K562 (cell line): ENCODE data around the gene SV2A. TPM values are rescaled to one million over a fixed set of nuclear protein-coding genes. Genes with fewer than 3 reads are reported as not detected.

Source experiments
- ELF1 ChIP-seq: fragments of 200-800 bp; sonication (Bioruptor generic); IDR thresholded peaks from 2 replicates; pipeline ENCODE4 v1.6.1; 2016; ENCODE audit warnings: missing genetic modification characterization, missing compliant biosample characterization
- FIP1L1 ChIP-seq: fragments of 200-400 bp; formaldehyde crosslinking; IDR thresholded peaks from 2 replicates; pipeline ENCODE4 v1.6.1; 2018; ENCODE audit warnings: mild to moderate bottlenecking, low read depth, low read length; ENCODE audit not compliant: poor library complexity, severe bottlenecking
- FOXJ3 ChIP-seq: sonication (generic); formaldehyde crosslinking; IDR thresholded peaks from 2 replicates; pipeline ENCODE4 v1.4.0; 2020; ENCODE audit warnings: mild to moderate bottlenecking, missing genetic modification reagents
- GABPA ChIP-seq: fragments of 200-800 bp; sonication (Bioruptor generic); conservative IDR thresholded peaks from 2 replicates; pipeline ENCODE4 v1.6.1; 2016; ENCODE audit warnings: low read depth, missing genetic modification characterization, missing compliant biosample characterization
- GTF2E2 ChIP-seq: fragments of 200-800 bp; sonication (Bioruptor generic); IDR thresholded peaks from 2 replicates; pipeline ENCODE4 v1.6.1; 2016; ENCODE audit warnings: missing genetic modification characterization, missing compliant biosample characterization
- MEIS2 ChIP-seq: fragments of 450-650 bp; IDR thresholded peaks from 2 replicates; pipeline ENCODE4 v1.6.1; 2014; ENCODE audit warnings: mild to moderate bottlenecking; ENCODE audit not compliant: partially characterized antibody
- MYC ChIP-seq, 2 experiments: fragments of 250-450 bp in 1 of 2; sonication (Bioruptor Pico) in 1 of 2; IDR thresholded peaks; 2 replicates each; pipeline versions ENCODE4 v1.5.1 to v1.6.1; 2012 to 2021; ENCODE audit warnings: low read depth in 2 of 2, borderline replicate concordance in 1 of 2, improper control_type of control experiment in 1 of 2, low read length in 1 of 2, mild to moderate bottlenecking in 1 of 2, moderate library complexity in 1 of 2
- NR2C2 ChIP-seq, 2 experiments: fragments of 200-800 bp in 1 of 2; sonication (Bioruptor generic) in 1 of 2; sonication (generic) in 1 of 2; formaldehyde crosslinking in 1 of 2; IDR thresholded peaks; 2 replicates each; pipeline versions ENCODE4 v1.6.1 to v1.8.0; 2016 to 2022; ENCODE audit warnings: mild to moderate bottlenecking in 1 of 2, missing compliant biosample characterization in 1 of 2, missing genetic modification characterization in 1 of 2, missing genetic modification reagents in 1 of 2
- PHF20 ChIP-seq: fragments of 450-650 bp; IDR thresholded peaks from 2 replicates; pipeline ENCODE4 v1.6.1; 2018; ENCODE audit not compliant: partially characterized antibody
- PURB ChIP-seq: sonication (generic); formaldehyde crosslinking; IDR thresholded peaks from 2 replicates; pipeline ENCODE4 v1.9.0; 2021; ENCODE audit warnings: low read depth, mild to moderate bottlenecking, missing genetic modification reagents
- SIN3A ChIP-seq, 2 experiments: fragments of 150-350 bp in 1 of 2; IDR thresholded peaks; 2 replicates each; pipeline ENCODE4 v1.6.1; 2011 to 2016; ENCODE audit warnings: borderline replicate concordance in 2 of 2, low read depth in 2 of 2, low read length in 2 of 2, mild to moderate bottlenecking in 2 of 2, moderate library complexity in 2 of 2; ENCODE audit not compliant: control insufficient read depth in 1 of 2
- SUPT5H ChIP-seq: fragments of 450-650 bp; IDR thresholded peaks from 2 replicates; pipeline ENCODE4 v1.6.1; 2016
- U2AF2 ChIP-seq: fragments of 200-400 bp; formaldehyde crosslinking; optimal IDR thresholded peaks from 2 replicates; pipeline ENCODE3; 2017; ENCODE audit warnings: low read depth, mild to moderate bottlenecking, low read length
- ZBTB40 ChIP-seq, 2 experiments: fragments of 450-650 bp in 1 of 2; sonication (generic) in 1 of 2; formaldehyde crosslinking in 1 of 2; IDR thresholded peaks; 2 replicates each; pipeline versions ENCODE4 v1.7.1 to v1.9.0; 2016 to 2022; ENCODE audit warnings: inconsistent platforms in 1 of 2, mild to moderate bottlenecking in 1 of 2, missing genetic modification reagents in 1 of 2
- ZNF140 ChIP-seq: fragments of 250-450 bp; sonication (Bioruptor Pico); IDR thresholded peaks from 2 replicates; pipeline ENCODE4 v1.8.0; 2021; ENCODE audit warnings: moderate library complexity, mild to moderate bottlenecking, inconsistent platforms
- ZNF324 ChIP-seq: fragments of 250-450 bp; sonication (Bioruptor Pico); IDR thresholded peaks from 2 replicates; pipeline ENCODE4 v1.4.0; 2020; ENCODE audit warnings: mild to moderate bottlenecking
- ZNF408 ChIP-seq: fragments of 250-450 bp; sonication (Bioruptor Pico); IDR thresholded peaks from 2 replicates; pipeline ENCODE4 v1.4.0; 2020; ENCODE audit warnings: low read depth, mild to moderate bottlenecking, moderate library complexity
- ZSCAN32 ChIP-seq: fragments of 450-650 bp; formaldehyde crosslinking; IDR thresholded peaks from 2 replicates; pipeline ENCODE4 v1.4.0; 2020; ENCODE audit warnings: mild to moderate bottlenecking, moderate library complexity
- polyA plus RNA-seq, 8 experiments: library from polyadenylated mRNA; depleted of rRNA in 4 of 8; stranded (reverse) in 5 of 8; unstranded in 3 of 8; fragments of >200 nt; fragmentation: Nextera tagmentation in 2 of 8; fragmentation: Illumina TruSeq in 1 of 8; extraction: Ambion mirVana in 2 of 8; extraction: Trizol in 1 of 8; gene quantifications; 2 replicates each; pipeline versions ENCODE4 v1.2.1 to v1.2.3, GENCODE V29; 2011 to 2014; ENCODE audit warnings: inconsistent platforms in 1 of 8, missing spikeins in 1 of 8
- total RNA-seq, 7 experiments: library from RNA; depleted of rRNA in 6 of 7; stranded (reverse); fragments of >200 nt in 6 of 7; fragmentation: Illumina TruSeq in 2 of 7; extraction: Trizol in 2 of 7; gene quantifications; 2 replicates each; pipeline versions ENCODE4 v1.2.1 to v1.2.3, GENCODE V29; 2011 to 2021; ENCODE audit warnings: low replicate concordance in 1 of 7

The SV2A gene
- total and polyA plus RNA-seq, 9 of the 15 experiments (the other 6 are each of a cell fraction or from before 2014, with no cell fraction given): 0.07 to 0.22 (median 0.11) TPM; not detected in 1

DNA sequence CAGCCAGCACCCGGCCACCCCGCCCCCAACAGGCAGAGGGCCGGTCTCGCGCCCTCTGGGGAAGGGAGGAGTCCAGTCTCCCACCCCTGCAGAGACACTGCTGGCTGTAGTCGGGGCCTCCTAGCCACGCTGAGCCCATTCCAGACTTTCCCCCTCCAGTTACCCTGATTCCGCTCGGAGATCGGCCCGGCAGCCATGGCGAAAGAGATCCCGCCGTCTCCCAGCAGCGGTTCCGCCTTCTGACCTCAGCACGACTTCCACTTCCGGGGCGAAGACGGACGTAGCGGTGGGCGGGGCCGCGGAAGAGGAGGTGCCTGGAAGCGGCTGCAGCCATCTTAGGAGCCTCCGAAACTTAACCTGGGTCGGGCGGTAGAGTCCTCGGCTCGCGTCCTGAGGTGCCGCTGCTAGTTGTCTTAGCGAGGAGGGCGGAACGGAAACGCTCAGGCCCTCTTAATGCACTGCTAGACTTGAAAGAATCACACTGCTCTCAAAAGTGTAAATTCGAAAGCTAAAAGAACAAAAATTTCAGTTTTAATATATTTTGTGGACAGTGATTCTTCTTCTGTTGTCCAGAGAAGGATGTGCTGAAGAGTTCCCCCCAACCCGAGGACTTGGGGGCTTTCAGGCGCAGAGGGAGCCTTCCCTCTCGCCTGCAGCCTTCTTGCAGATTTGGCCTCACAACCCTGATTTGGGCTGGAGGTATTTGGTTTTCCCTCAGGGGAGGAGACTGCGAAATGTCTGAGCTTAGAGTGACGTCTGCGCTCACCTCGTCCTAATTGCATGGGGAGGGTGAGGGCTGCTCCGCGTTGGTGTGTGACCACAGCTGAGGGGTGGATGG, 10.1 kb upstream of the SV2A start, which contains the start of gene SF3B4 (continued):
- peak; percentile 98 for TF ChIP-seq ZBTB40 (IDR thresholded peaks at IDR 0.05)
- TF ChIP-seq ZBTB40 (CRISPR knock-in tag; IDR thresholded peaks at IDR 0.05): no peak
- peak; percentile 99 for TF ChIP-seq NR2C2 (CRISPR knock-in tag; IDR thresholded peaks at IDR 0.05)
- TF ChIP-seq NR2C2 (tag; IDR thresholded peaks at IDR 0.05): peak; percentile 100
- no peak for TF ChIP-seq ZSCAN32
- no peak for TF ChIP-seq MEIS2
- no peak for TF ChIP-seq PURB (CRISPR knock-in tag)
- no peak for TF ChIP-seq ZNF140 (CRISPR knock-in tag)
- peak; percentile 94 for TF ChIP-seq PHF20
- no peak for TF ChIP-seq MYC (IDR thresholded peaks at IDR 0.05; ENCODE audit: low read depth, low read length)
- TF ChIP-seq MYC (CRISPR knock-in tag; IDR thresholded peaks at IDR 0.05; ENCODE audit: borderline replicate concordance, low read depth): no peak
- TF ChIP-seq FOXJ3 (CRISPR knock-in tag): no peak
- TF ChIP-seq FIP1L1: peak; percentile 35
- peak; percentile 89 for TF ChIP-seq GTF2E2 (tag)
- no peak for TF ChIP-seq ZNF324 (CRISPR knock-in tag)
- peak; percentile 85 for TF ChIP-seq ELF1 (tag)
- peak; percentile 98 for TF ChIP-seq GABPA
- TF ChIP-seq U2AF2: no peak
- no peak for TF ChIP-seq ZNF408 (CRISPR knock-in tag)
- TF ChIP-seq SUPT5H: peak; percentile 93
- peak; percentile 42 to 69; a peak in 2 of 4 replicates for TF ChIP-seq SIN3A (IDR thresholded peaks at IDR 0.05; ENCODE audit: borderline replicate concordance in 2 of 2, control insufficient read depth in 1 of 2, low read depth in 2 of 2, low read length in 2 of 2)
